GM12865 (cell line): Measurements from ENCODE around the gene PRKD1.

Source experiments
- DNase-seq: peaks from one replicate; pipeline ENCODE4 v3.0.0; 2010; ENCODE audit warnings: low read depth
- H3K4me3 ChIP-seq: 2 replicates; pipeline ENCODE4 v1.5.1; 2011; ENCODE audit warnings: mild to moderate bottlenecking, low read depth, low read length, control low read depth
- TF ChIP-seq, protein P1 (sequence below): IDR thresholded peaks from 2 replicates; pipeline ENCODE4 v1.5.1; 2011; ENCODE audit warnings: low read length, control low read depth, low read depth, inconsistent platforms; ENCODE audit not compliant: insufficient read depth; ENCODE audit errors: missing control alignments

The PRKD1 gene

DNA sequence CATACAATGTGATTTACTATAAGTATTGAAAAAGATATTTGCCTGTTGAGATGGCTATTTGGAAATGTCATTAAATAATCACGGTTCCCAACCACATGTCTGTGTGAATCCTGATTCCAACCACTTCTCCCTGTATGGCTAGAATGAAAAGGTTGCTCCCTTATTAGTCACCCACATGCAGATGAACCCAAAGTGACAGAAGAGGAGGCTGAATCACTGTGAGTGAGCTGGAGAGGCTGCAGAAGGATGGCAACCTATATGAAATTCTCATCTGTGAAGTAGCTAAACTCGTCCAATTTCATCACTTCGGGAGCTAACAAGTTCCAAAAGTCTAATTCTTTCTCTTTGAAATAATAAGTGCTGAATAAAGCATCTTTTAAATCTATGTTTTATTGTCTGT is 300.5 kb downstream of the PRKD1 start:
- H3K4me3 ChIP-seq = no peak overlapping the region
- DNase-seq = no peak
- TF ChIP-seq, protein P1, sequence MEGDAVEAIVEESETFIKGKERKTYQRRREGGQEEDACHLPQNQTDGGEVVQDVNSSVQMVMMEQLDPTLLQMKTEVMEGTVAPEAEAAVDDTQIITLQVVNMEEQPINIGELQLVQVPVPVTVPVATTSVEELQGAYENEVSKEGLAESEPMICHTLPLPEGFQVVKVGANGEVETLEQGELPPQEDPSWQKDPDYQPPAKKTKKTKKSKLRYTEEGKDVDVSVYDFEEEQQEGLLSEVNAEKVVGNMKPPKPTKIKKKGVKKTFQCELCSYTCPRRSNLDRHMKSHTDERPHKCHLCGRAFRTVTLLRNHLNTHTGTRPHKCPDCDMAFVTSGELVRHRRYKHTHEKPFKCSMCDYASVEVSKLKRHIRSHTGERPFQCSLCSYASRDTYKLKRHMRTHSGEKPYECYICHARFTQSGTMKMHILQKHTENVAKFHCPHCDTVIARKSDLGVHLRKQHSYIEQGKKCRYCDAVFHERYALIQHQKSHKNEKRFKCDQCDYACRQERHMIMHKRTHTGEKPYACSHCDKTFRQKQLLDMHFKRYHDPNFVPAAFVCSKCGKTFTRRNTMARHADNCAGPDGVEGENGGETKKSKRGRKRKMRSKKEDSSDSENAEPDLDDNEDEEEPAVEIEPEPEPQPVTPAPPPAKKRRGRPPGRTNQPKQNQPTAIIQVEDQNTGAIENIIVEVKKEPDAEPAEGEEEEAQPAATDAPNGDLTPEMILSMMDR = no peak

DNA sequence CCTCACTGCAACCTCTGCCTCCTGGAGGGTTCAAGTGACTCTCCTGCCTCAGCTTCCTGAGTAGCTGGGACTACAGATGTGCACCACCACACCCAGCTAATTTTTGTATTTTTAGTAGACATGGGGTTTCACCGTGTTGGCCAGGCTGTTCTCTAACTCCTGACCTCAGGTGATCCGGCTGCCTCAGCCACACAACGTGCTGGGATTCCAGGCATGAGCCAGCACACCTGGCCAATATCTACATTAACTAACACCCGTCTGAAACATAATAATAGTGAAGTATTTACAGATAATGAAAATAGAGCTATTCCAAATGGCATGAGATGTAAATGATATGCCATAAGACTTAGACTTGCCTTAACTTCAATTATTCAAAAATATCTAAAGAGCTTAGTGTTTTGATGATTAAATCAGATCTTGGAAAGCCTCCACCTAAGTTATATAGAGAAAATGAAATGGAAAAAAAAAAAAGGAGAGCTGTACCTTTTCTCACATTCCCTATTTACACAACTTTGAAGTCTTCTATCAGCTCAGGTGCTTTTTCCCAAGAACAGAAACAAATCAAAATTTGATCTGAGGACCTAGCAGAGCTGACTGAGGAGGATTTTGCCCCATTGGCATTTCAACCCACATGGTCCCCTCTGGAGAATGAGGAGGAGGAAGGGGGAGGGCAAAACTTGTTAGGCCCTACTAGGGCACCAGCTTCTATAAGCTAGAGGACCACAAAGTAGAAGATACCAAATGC is 309.2 kb downstream of the PRKD1 start:
- no peak overlapping the region for H3K4me3 ChIP-seq
- no peak for DNase-seq
- TF ChIP-seq, protein P1 = no peak

DNA sequence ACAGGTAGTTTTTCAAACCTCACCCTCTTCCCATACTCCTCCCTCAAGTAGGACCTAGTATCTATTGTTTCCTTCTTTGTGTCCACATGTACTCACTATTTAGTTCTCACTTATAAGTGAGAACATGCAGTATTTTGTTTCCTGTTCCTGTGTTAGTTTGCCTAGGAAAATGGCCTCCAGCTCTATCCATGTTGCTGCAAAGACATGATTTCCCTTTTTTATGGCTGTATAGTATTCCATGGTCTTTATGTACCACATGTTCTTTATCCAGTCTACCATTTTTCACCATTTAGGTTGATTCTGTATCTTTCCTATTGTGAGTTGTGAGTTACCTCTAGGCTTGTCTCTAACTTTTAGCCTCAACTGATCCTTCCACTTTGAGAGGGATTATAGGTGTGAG is 310.7 kb downstream of the PRKD1 start:
- H3K4me3 ChIP-seq = no peak overlapping the region
- DNase-seq = no peak
- TF ChIP-seq, protein P1 = no peak

GRCh38 chr14:29608861-29609260 is 318.8 kb downstream of the PRKD1 start:
- TF ChIP-seq, protein P1 = no peak
- H3K4me3 ChIP-seq = no peak overlapping the region
- DNase-seq = no peak

- H3K4me3 ChIP-seq = no peak overlapping the region
- no peak for DNase-seq
- TF ChIP-seq, protein P1 = no peak
These were observed 320.5 kb downstream of the PRKD1 start for GRCh38 chr14:29607169-29607568.

GRCh38 chr14:29603696-29604095 is 324.0 kb downstream of the PRKD1 start:
- no peak overlapping the region for H3K4me3 ChIP-seq
- DNase-seq = no peak
- TF ChIP-seq, protein P1 = no peak

GRCh38 chr14:29601616-29602015 is 326.0 kb downstream of the PRKD1 start:
- DNase-seq = no peak
- TF ChIP-seq, protein P1 = no peak
- no peak overlapping the region for H3K4me3 ChIP-seq
